ENCODE measurements around the gene SLC1A3.
"Not testable (repeated sequence)": the region's sequence is repeated elsewhere in the genome, so short reads cannot be mapped to it uniquely, and the experiment has no call there.

The SLC1A3 gene

GRCh38 chr5:36573438-36573837, 33.0 kb upstream of the SLC1A3 start:
- TF ChIP-seq, protein P1, sequence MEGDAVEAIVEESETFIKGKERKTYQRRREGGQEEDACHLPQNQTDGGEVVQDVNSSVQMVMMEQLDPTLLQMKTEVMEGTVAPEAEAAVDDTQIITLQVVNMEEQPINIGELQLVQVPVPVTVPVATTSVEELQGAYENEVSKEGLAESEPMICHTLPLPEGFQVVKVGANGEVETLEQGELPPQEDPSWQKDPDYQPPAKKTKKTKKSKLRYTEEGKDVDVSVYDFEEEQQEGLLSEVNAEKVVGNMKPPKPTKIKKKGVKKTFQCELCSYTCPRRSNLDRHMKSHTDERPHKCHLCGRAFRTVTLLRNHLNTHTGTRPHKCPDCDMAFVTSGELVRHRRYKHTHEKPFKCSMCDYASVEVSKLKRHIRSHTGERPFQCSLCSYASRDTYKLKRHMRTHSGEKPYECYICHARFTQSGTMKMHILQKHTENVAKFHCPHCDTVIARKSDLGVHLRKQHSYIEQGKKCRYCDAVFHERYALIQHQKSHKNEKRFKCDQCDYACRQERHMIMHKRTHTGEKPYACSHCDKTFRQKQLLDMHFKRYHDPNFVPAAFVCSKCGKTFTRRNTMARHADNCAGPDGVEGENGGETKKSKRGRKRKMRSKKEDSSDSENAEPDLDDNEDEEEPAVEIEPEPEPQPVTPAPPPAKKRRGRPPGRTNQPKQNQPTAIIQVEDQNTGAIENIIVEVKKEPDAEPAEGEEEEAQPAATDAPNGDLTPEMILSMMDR (IDR thresholded peaks at IDR 0.05; ENCODE audit: insufficient read depth, low read depth, low read length, missing control alignments): no peak
- DNase-seq (ENCODE audit: low read depth): peak; percentile 82
- no peak overlapping the region for H3K4me3 ChIP-seq (ENCODE audit: low read length)

GRCh38 chr5:36575361-36575781, 31.0 kb upstream of the SLC1A3 start:
- DNase-seq (ENCODE audit: low read depth): peak; percentile 82
- TF ChIP-seq, protein P1 (IDR thresholded peaks at IDR 0.05; ENCODE audit: insufficient read depth, low read depth, low read length, missing control alignments): no peak
- no peak overlapping the region for H3K4me3 ChIP-seq (ENCODE audit: low read length)

DNA sequence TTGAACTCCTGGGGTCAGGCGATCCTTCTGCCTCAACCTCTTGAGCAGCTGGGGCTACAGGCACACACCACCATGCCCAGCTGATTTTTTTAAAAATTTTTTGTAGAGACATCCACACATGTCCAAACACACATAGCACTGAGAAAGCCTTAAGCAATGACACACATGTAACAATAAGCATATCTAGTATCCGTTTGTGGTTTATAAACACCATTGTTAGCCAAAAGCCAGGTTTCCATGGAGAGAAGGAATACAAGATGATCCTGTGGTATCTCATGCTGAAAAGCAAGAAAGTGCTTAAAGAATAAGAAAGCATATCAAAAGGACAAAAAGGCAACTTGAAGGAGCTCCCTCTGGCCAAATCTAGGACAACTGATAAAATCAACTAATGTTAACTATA, 29.7 kb upstream of the SLC1A3 start:
- H3K4me3 ChIP-seq (ENCODE audit: low read length): no peak overlapping the region
- DNase-seq (ENCODE audit: low read depth): peak; percentile 16
- TF ChIP-seq, protein P1 (IDR thresholded peaks at IDR 0.05; ENCODE audit: insufficient read depth, low read depth, low read length, missing control alignments): no peak

DNA sequence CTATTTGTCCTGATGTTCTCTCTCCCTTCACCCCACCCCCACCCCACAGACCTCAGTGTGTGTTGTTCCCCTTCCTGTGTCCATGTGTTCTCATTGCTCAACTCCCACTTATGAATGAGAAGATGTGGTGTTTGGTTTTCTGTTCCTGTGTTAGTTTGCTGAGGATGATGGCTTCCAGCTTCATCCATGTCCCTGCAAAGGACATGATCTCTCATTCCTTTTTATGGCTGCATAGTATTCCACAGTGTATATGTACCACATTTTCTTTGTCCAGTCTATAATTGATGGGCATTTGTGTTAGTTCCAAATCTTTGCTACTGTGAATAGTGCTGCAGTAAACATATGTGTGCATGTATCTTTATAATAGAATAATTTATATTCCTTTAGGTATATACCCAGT, 26.5 kb upstream of the SLC1A3 start:
- H3K4me3 ChIP-seq (ENCODE audit: low read length); DNase-seq (ENCODE audit: low read depth): not testable (repeated sequence)

DNA sequence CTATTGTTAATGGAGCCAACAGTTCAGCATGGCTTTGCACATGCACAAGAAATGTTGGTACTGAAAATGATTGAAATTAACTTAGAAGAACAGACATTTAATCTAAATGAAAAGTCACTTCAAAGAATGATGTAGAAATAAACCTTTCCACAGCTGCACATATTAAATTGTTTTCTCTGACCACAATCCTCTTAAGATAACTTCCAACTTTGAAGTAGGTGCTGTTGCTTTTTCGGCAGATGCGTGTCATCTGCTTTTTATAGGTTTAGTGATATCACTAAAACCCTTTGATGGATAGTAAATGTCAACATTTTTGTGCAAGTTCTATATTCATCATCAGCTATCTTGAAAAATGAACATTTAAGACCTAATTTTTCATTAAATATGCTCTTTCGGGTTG, 25.3 kb upstream of the SLC1A3 start:
- TF ChIP-seq, protein P1 (IDR thresholded peaks at IDR 0.05; ENCODE audit: insufficient read depth, low read depth, low read length, missing control alignments): no peak

GRCh38 chr5:36584009-36584875, 22.2 kb upstream of the SLC1A3 start:
- DNase-seq (ENCODE audit: low read depth): no peak
- TF ChIP-seq, protein P1 (IDR thresholded peaks at IDR 0.05; ENCODE audit: insufficient read depth, low read depth, low read length, missing control alignments): no peak

More for the DNA sequence above, 25.3 kb upstream of the SLC1A3 start:
- DNase-seq (ENCODE audit: low read depth): no peak
- no peak overlapping the region for H3K4me3 ChIP-seq (ENCODE audit: low read length)

DNA sequence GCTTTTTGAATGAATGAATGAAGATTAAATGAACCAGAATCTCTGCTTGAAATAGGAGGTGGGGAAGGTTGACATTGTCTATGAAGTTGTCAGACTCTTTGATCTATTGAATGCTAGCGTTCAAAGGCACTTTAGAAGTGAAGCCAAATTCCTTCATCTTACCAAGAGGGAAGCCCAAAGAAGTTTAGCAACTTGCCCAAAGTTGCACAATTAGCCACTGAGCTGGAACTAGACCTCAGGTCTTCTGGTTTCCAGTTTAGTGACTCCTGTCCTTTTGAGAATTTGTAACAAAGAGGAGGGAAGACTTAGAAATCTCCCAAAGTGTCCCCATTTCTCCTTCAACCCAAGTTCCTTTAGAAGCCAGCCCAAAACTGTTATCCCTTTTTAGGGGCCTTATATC, 20.7 kb upstream of the SLC1A3 start:
- TF ChIP-seq, protein P1 (IDR thresholded peaks at IDR 0.05; ENCODE audit: insufficient read depth, low read depth, low read length, missing control alignments): no peak
- H3K4me3 ChIP-seq (ENCODE audit: low read length): no peak overlapping the region
- DNase-seq (ENCODE audit: low read depth): peak; percentile 10

More at GRCh38 chr5:36584009-36584875, 22.2 kb upstream of the SLC1A3 start:
- no peak overlapping the region for H3K4me3 ChIP-seq (ENCODE audit: low read length)

Data from epithelial cell of esophagus (primary cell).